NCI-H146 treated with DMSO at 0.1 percent for 48 hours (cell line): Measurements from ENCODE around the gene CDH10.

Source experiments
- DNase-seq: peaks from one replicate; lab custom pipeline; 2025; ENCODE audit not compliant: unreplicated experiment; lab: John Stamatoyannopoulos, UW

The CDH10 gene

GRCh38 chr5:24487368-24488229 lies 157.2 kb downstream of the CDH10 start:
- no peak for DNase-seq

DNA sequence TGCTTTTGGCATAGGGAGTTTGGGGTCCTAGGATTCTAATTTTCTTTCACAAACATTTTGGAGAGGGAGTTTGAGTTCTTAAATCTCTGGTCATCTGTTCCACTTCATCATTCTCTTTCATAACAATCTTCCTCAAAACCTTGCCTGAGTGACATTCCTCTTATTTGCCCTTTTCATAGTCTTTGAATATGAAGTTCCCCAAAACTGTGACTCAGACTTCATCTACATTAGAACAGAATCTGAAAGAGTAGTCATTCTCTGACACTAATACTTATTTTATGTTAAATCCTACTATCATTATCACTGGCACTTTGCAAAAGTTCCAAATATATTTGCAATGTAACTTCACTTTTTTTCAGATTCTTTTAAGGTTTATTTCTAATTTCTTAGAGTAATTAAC lies 163.8 kb downstream of the CDH10 start:
- no peak for DNase-seq

DNA sequence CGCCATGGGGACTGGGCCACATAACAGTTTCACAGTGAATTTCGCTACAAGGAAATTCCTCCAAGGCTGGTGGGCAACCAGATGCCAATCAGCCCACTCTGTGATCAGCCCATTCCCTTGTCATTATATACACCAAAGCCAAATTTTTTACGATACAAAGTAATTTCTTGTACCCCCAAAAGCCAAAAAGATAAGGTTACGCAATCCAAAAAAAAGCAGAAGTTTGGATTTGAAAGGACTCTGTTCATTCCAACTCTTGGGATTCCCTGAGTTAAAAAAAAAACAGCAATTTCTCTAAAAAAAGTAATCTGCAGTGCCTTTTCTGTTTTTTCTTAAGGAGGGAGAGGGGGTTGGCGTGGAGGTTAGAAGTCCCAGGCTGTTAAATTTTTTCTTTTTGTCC lies 166.8 kb downstream of the CDH10 start:
- DNase-seq, result no peak

DNA sequence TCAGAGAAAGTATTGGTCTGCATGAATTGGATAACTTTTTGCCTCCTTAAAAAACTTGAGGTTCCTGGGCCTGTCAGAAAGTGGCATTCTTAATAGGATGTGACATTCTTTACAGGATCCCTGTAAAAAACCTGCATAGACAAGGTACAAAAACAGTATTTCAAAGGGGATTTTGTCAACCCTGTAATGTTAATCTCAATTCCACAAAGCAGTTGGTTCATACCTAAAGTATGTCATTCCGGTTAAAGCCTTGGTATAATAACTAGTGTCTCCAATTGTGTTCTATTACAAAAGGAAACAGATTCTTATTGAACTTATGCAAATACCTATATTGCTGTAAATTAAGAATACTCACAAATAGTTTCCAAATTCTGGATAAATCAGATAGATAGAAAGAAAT lies 169.7 kb downstream of the CDH10 start:
- DNase-seq, result no peak

- no peak for DNase-seq
Measured at GRCh38 chr5:24474685-24475084, 170.1 kb downstream of the CDH10 start.

- no peak for DNase-seq
Measured at GRCh38 chr5:24472518-24472917, 172.3 kb downstream of the CDH10 start.

DNA sequence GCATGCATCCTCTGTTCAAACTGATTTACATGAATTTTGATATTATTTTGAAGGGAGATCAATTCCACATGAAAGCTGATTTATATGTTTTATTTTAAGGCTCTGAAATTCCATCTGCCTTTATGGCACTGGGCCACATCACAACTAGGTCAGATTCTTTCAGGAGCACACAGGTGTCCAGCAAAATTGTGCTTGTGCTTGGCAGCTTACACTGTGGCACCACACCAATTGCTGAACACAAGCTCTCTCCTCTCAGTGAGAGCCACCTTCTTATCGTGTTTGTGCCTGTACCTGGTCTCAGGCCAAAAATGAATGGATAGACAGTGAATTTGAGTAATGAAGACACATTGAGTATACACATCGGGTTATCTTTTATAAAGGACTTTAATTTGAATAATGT lies 200.4 kb downstream of the CDH10 start:
- DNase-seq, result no peak

- DNase-seq, result no peak
Measured at GRCh38 chr5:24439465-24439864, 205.3 kb downstream of the CDH10 start.
